Myocyte (in vitro differentiated cells): ENCODE data around the gene ITM2C. TPM values are rescaled to one million over a fixed set of nuclear protein-coding genes. Genes with fewer than 3 reads are reported as not detected.

Experiments used
- DNase-seq: peaks from one replicate; pipeline ENCODE4 v3.0.0-alpha.2; 2012; ENCODE audit warnings: low read depth
- total RNA-seq: library from RNA; depleted of rRNA; stranded (reverse); fragments of >200 nt; gene quantifications from 2 replicates; pipeline ENCODE4 v1.2.3, GENCODE V29; 2014

The ITM2C gene
- total RNA-seq, 1 donor from 2014 or later = 203 TPM

GRCh38 chr2:230906471-230907230, 41.9 kb downstream of the ITM2C start:
- no peak for DNase-seq

GRCh38 chr2:230907361-230908091, 42.8 kb downstream of the ITM2C start:
- no peak for DNase-seq

GRCh38 chr2:230908092-230908594, 43.4 kb downstream of the ITM2C start:
- DNase-seq = no peak

GRCh38 chr2:230908595-230909191, 44.0 kb downstream of the ITM2C start:
- peak; percentile 59 for DNase-seq

GRCh38 chr2:230909841-230910545, 45.3 kb downstream of the ITM2C start:
- no peak for DNase-seq

- DNase-seq = no peak
Measured at GRCh38 chr2:230910546-230911177, 45.9 kb downstream of the ITM2C start.

- DNase-seq = no peak
Measured at GRCh38 chr2:230912046-230912445, 47.3 kb downstream of the ITM2C start.

GRCh38 chr2:230912724-230913123, 48.0 kb downstream of the ITM2C start:
- no peak for DNase-seq

GRCh38 chr2:230913406-230914143, 48.8 kb downstream of the ITM2C start:
- DNase-seq = peak; percentile 12

- DNase-seq = no peak
Measured at GRCh38 chr2:230914886-230915285, 50.1 kb downstream of the ITM2C start.

GRCh38 chr2:230915319-230915718, 50.6 kb downstream of the ITM2C start:
- DNase-seq = no peak

GRCh38 chr2:230916218-230916617, 51.5 kb downstream of the ITM2C start:
- no peak for DNase-seq

GRCh38 chr2:230919240-230919639, 54.5 kb downstream of the ITM2C start:
- DNase-seq = no peak

- no peak for DNase-seq
Measured at GRCh38 chr2:230919681-230920080, 54.9 kb downstream of the ITM2C start.

- DNase-seq = no peak
Measured at GRCh38 chr2:230920167-230920566, 55.4 kb downstream of the ITM2C start.

- DNase-seq = no peak
Measured at GRCh38 chr2:230921806-230922595, 57.3 kb downstream of the ITM2C start.

- peak; percentile 92 for DNase-seq
Measured at GRCh38 chr2:230922951-230923717, 58.4 kb downstream of the ITM2C start.

- DNase-seq = no peak
Measured at GRCh38 chr2:230924092-230924469, 59.3 kb downstream of the ITM2C start.
